ENCODE data around the gene ZNF486.

- TF ChIP-seq POLR2AphosphoS5 (IDR thresholded peaks at IDR 0.05; ENCODE audit: low read depth, low read length) (no peak), POLR2A (IDR thresholded peaks at IDR 0.05; ENCODE audit: low read depth, low read length) (no peak), TAF1 (IDR thresholded peaks at IDR 0.05; ENCODE audit: borderline replicate concordance, low read depth, low read length) (no peak)
These were observed 15.3 kb downstream of the ZNF486 start for GRCh38 chr19:20182222-20182785.
